SK-N-SH treated with all-trans-retinoic acid at 6 μM for 48 hours (cell line): ENCODE results near the gene NAT16.

Experiments used
- ATAC-seq: fragments of 200-7000 bp; cut with Tn5 transposase; 3 replicates; pipeline ENCODE4 v1.9.1; 2020; ENCODE audit warnings: mild to moderate bottlenecking, moderate library complexity
- BACH2 ChIP-seq: fragments of 250-450 bp; sonication (Bioruptor Pico); IDR thresholded peaks from 2 replicates; pipeline ENCODE4 v1.9.0; 2021; ENCODE audit warnings: mild to moderate bottlenecking, borderline replicate concordance
- CREB5 ChIP-seq: fragments of 250-450 bp; sonication (Bioruptor Pico); IDR thresholded peaks from 2 replicates; pipeline ENCODE4 v1.5.1; 2020; ENCODE audit warnings: low read depth, mild to moderate bottlenecking, moderate library complexity
- CSDC2 ChIP-seq: fragments of 250-450 bp; sonication (Bioruptor Pico); IDR thresholded peaks from 2 replicates; pipeline ENCODE4 v1.5.0; 2020; ENCODE audit warnings: mild to moderate bottlenecking, moderate library complexity
- CSRNP3 ChIP-seq: fragments of 250-450 bp; sonication (Bioruptor Pico); IDR thresholded peaks from 2 replicates; pipeline ENCODE4 v1.5.1; 2021; ENCODE audit warnings: mild to moderate bottlenecking, moderate library complexity
- ESRRG ChIP-seq: fragments of 250-450 bp; sonication (Bioruptor Pico); IDR thresholded peaks from 2 replicates; pipeline ENCODE4 v1.6.1; 2021; ENCODE audit warnings: mild to moderate bottlenecking
- GLIS3 ChIP-seq: fragments of 250-450 bp; sonication (Bioruptor Pico); IDR thresholded peaks from 2 replicates; pipeline ENCODE4 v1.5.0; 2020; ENCODE audit warnings: mild to moderate bottlenecking, moderate library complexity
- ISL1 ChIP-seq: fragments of 250-450 bp; sonication (Bioruptor Pico); IDR thresholded peaks from 2 replicates; pipeline ENCODE4 v2.1.2; 2022; ENCODE audit warnings: mild to moderate bottlenecking, moderate library complexity
- OSR1 ChIP-seq: fragments of 250-450 bp; sonication (Bioruptor Pico); IDR thresholded peaks from 2 replicates; pipeline ENCODE4 v1.8.0; 2022; ENCODE audit warnings: moderate library complexity, mild to moderate bottlenecking, inconsistent platforms
- PATZ1 ChIP-seq: fragments of 250-450 bp; sonication (Bioruptor Pico); IDR thresholded peaks from 2 replicates; pipeline ENCODE4 v1.8.0; 2020; ENCODE audit warnings: mild to moderate bottlenecking, moderate library complexity, borderline replicate concordance
- PPARA ChIP-seq: fragments of 250-450 bp; sonication (Bioruptor Pico); IDR thresholded peaks from 2 replicates; pipeline ENCODE4 v1.5.0; 2020; ENCODE audit warnings: mild to moderate bottlenecking, borderline replicate concordance
- RARB ChIP-seq: fragments of 250-450 bp; sonication (Bioruptor Pico); IDR thresholded peaks from 2 replicates; pipeline ENCODE4 v1.8.0; 2021; ENCODE audit warnings: mild to moderate bottlenecking, moderate library complexity
- TCF4 ChIP-seq: fragments of 250-450 bp; sonication (Bioruptor Pico); IDR thresholded peaks from 2 replicates; pipeline ENCODE4 v1.8.0; 2021; ENCODE audit warnings: mild to moderate bottlenecking, moderate library complexity, borderline replicate concordance
- TOX ChIP-seq: fragments of 250-450 bp; sonication (Bioruptor Pico); IDR thresholded peaks from 2 replicates; pipeline ENCODE4 v1.8.0; 2021; ENCODE audit warnings: mild to moderate bottlenecking, moderate library complexity, borderline replicate concordance
- TSHZ2 ChIP-seq: fragments of 250-450 bp; sonication (Bioruptor Pico); IDR thresholded peaks from 2 replicates; pipeline ENCODE4 v1.5.0; 2020; ENCODE audit warnings: mild to moderate bottlenecking, moderate library complexity
- ZC3H10 ChIP-seq: fragments of 250-450 bp; sonication (Bioruptor Pico); IDR thresholded peaks from 2 replicates; pipeline ENCODE4 v1.5.1; 2021; ENCODE audit warnings: mild to moderate bottlenecking, moderate library complexity
- ZFP3 ChIP-seq: fragments of 250-450 bp; sonication (Bioruptor Pico); IDR thresholded peaks from 2 replicates; pipeline ENCODE4 v1.5.0; 2020; ENCODE audit warnings: mild to moderate bottlenecking, moderate library complexity
- ZFP30 ChIP-seq: fragments of 450-650 bp; formaldehyde crosslinking; IDR thresholded peaks from 2 replicates; pipeline ENCODE4 v1.5.0; 2022; ENCODE audit warnings: mild to moderate bottlenecking, moderate library complexity
- ZNF565 ChIP-seq: fragments of 450-650 bp; formaldehyde crosslinking; conservative IDR thresholded peaks from 2 replicates; pipeline ENCODE4 v1.5.0; 2020; ENCODE audit warnings: low read depth, mild to moderate bottlenecking, moderate library complexity
- ZNF70 ChIP-seq: fragments of 450-650 bp; formaldehyde crosslinking; IDR thresholded peaks from 2 replicates; pipeline ENCODE4 v1.5.0; 2020; ENCODE audit warnings: mild to moderate bottlenecking, moderate library complexity

The NAT16 gene

GRCh38 chr7:101216860-101217387 lies 36.8 kb upstream of the NAT16 start:
- TF ChIP-seq TSHZ2 (CRISPR knock-in tag) (no peak), CSDC2 (no peak), ZC3H10 (CRISPR knock-in tag) (no peak), OSR1 (CRISPR knock-in tag) (no peak), CREB5 (CRISPR knock-in tag) (no peak), PPARA (CRISPR knock-in tag) (no peak), TOX (CRISPR knock-in tag) (no peak), ZNF565 (CRISPR knock-in tag) (no peak), ZFP30 (CRISPR knock-in tag) (no peak), ZFP3 (CRISPR knock-in tag) (no peak), BACH2 (no peak)
- TF ChIP-seq, all 23 proteins: peak for 0

GRCh38 chr7:101216001-101216859 lies 36.1 kb upstream of the NAT16 start:
- ATAC-seq = peak; percentile 31

More at GRCh38 chr7:101216860-101217387, 36.8 kb upstream of the NAT16 start:
- ATAC-seq = no peak

GRCh38 chr7:101212014-101212413 lies 31.9 kb upstream of the NAT16 start:
- TF ChIP-seq CSDC2 (no peak), ISL1 (CRISPR knock-in tag) (no peak), PPARA (CRISPR knock-in tag) (no peak), CREB5 (CRISPR knock-in tag) (no peak), CSRNP3 (no peak), TCF4 (no peak), TSHZ2 (CRISPR knock-in tag) (no peak), GLIS3 (CRISPR knock-in tag) (no peak), ZNF70 (no peak), ZNF565 (CRISPR knock-in tag) (no peak), RARB (CRISPR knock-in tag) (no peak), ESRRG (no peak), BACH2 (no peak), OSR1 (CRISPR knock-in tag) (no peak), ZFP30 (CRISPR knock-in tag) (no peak), ZFP3 (CRISPR knock-in tag) (no peak)
- no peak for ATAC-seq

More at GRCh38 chr7:101216001-101216859, 36.1 kb upstream of the NAT16 start:
- TF ChIP-seq TCF4 (no peak), ZFP3 (CRISPR knock-in tag) (no peak), TOX (CRISPR knock-in tag) (no peak), CSDC2 (no peak), ESRRG (no peak), PATZ1 (CRISPR knock-in tag) (no peak)
